Measurements from ENCODE around the gene ZNF273. TPM values are rescaled to one million over a fixed set of nuclear protein-coding genes. Genes with fewer than 3 reads are reported as not detected.

ZNF273 gene
- total and polyA plus RNA-seq, 4 donors: 3.0 to 15.7 (median 8.7) TPM

DNA sequence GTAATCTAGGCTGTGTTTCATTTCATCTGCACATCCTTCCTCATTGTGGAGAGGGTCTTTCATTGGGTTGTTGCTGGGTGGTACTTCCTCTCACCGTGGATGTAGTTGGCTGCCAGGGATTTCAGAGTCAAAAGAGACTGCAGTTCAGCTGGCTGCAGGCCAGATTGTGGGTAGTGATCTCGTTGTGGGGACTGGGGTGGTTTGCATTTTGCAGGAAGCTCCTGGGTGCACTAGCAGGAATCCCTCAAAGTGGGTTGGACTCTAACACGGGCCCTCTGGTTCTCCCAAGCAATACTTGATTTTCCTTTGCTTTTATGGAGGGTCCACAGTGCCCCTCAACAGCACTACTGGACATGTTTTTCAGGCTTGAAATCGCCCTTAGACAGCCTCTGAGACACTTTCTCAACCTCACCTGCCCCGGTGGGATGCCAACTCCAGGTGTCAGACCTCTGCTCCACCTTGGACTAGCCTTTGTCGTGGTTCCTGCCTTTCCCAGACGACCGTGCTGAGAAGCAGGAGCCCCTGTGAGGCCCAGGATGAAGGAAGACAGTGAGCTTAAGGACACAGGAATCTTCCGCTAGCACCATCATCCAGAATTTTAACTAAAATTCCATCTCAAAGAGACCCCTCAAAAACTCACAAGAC, 23.9 kb upstream of the ZNF273 start:
- no peak for DNase-seq

DNA sequence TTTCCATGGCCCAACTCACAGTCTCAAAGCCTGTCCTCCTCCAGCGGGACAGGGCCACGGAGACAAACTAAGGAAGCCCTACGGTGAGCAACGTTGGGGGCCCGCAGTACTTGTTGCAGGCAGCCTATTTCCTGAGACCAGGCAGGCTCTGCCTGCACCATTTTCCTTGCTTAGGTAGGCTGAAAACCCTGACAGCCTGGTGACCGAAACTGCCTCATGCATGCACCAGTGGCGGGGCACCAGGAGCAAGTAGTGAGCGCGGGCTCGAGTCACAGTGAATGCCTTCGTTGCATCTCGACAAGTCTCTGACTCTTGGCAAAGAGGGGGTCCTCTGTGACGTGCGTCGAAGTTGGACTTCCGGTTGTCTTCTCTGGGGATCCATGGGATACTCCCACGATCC, 23.3 kb upstream of the ZNF273 start:
- DNase-seq: no peak
- TF ChIP-seq, protein P1, sequence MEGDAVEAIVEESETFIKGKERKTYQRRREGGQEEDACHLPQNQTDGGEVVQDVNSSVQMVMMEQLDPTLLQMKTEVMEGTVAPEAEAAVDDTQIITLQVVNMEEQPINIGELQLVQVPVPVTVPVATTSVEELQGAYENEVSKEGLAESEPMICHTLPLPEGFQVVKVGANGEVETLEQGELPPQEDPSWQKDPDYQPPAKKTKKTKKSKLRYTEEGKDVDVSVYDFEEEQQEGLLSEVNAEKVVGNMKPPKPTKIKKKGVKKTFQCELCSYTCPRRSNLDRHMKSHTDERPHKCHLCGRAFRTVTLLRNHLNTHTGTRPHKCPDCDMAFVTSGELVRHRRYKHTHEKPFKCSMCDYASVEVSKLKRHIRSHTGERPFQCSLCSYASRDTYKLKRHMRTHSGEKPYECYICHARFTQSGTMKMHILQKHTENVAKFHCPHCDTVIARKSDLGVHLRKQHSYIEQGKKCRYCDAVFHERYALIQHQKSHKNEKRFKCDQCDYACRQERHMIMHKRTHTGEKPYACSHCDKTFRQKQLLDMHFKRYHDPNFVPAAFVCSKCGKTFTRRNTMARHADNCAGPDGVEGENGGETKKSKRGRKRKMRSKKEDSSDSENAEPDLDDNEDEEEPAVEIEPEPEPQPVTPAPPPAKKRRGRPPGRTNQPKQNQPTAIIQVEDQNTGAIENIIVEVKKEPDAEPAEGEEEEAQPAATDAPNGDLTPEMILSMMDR (IDR thresholded peaks at IDR 0.05; ENCODE audit: control extremely low read depth, extremely low read depth): no peak

More for the DNA sequence above, 23.9 kb upstream of the ZNF273 start:
- 69% methylated on average over 9 of the region's 9 CpGs for WGBS, 2 donors
- no peak overlapping the region for H3K4me3 ChIP-seq
- H3K9ac ChIP-seq (ENCODE audit: insufficient read depth in 1 of 2, low read length in 2 of 2): no peak overlapping the region
- peaks cover 0 to 3% (median 0%) of the 10 kb centered on the region in 3 donors for H3K27me3 ChIP-seq (ENCODE audit: control insufficient read depth in 3 of 3, insufficient read depth in 3 of 3, low read length in 2 of 3)
- TF ChIP-seq, protein P1 (IDR thresholded peaks at IDR 0.05; ENCODE audit: control extremely low read depth, extremely low read depth): no peak
- ATAC-seq (ENCODE audit: insufficient read depth, low FRiP score): no peak
- no peaks in the 10 kb centered on the region for H3K36me3 ChIP-seq (ENCODE audit: control insufficient read depth in 4 of 4, insufficient read depth in 4 of 4, low read length in 4 of 4)
- H3K27ac ChIP-seq (ENCODE audit: low read depth in 1 of 2, low read length in 1 of 2): no peak overlapping the region
- peaks cover 0 to 30% (median 0%) of the 10 kb centered on the region in 4 donors for H3K9me3 ChIP-seq (ENCODE audit: control insufficient read depth in 4 of 4, insufficient read depth in 3 of 4, low read length in 3 of 4)
- H3K4me1 ChIP-seq (ENCODE audit: control insufficient read depth in 5 of 5, insufficient read depth in 5 of 5, low read length in 5 of 5): peaks cover 0 to 6% (median 0%) of the 10 kb centered on the region in 5 donors

DNA sequence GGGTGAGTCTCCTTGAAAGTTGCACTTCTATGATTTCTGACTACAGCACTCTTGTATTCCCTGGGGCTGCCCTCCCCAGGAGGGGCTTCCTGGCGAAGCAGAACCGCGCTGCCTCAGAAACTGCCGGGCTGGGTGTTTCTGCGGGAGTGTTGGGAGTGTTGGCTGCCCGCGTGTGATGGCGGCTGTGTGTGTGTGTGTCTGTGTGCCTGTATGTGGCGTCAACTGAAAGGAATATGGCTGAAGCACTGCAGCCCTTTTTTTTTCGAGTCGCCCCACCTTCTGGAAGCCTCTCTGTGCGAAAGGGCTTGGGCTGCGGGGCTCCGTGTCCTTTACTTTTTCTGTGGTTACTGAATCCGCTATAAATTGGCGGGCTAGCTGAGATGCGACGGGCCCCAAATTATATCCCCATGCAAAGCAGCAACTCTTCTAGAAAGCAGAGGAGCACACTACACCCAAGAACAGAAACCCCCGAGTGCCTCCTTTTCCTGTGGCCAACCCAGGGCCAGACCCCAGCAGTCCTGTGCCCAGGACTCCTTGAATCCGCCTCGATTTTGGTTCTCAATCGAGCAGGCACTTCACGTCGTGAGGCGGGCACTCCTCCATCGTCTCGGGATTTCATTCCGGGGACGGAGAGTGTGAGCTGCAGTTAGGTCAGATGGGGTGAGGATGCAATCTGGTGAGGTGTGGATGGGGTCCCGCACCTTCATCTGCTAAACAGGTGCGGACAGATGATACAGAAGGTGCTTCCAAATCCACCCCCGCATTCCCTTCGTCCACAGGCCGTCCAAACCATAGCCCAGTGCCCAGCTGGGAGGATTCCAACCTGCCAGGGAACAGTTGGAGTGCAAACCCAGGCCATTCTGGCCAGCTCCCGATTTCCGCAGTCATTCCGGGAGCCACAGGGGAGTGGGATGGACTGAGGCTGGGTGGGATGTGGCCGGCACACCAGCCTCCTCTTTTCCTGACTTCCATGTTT, 22.5 kb upstream of the ZNF273 start:
- Histone ChIP-seq H3K9ac (ENCODE audit: insufficient read depth in 1 of 2, low read length in 2 of 2) (no peak overlapping the region), H3K4me3 (no peak overlapping the region), H3K27ac (ENCODE audit: low read depth in 1 of 2, low read length in 1 of 2) (no peak overlapping the region), H3K4me1 (ENCODE audit: control insufficient read depth in 5 of 5, insufficient read depth in 5 of 5, low read length in 5 of 5) (peaks cover 0 to 6% (median 0%) of the 10 kb centered on the region in 5 donors), H3K36me3 (ENCODE audit: control insufficient read depth in 4 of 4, insufficient read depth in 4 of 4, low read length in 4 of 4) (no peaks in the 10 kb centered on the region), H3K27me3 (ENCODE audit: control insufficient read depth in 3 of 3, insufficient read depth in 3 of 3, low read length in 2 of 3) (peaks cover 0 to 7% (median 0%) of the 10 kb centered on the region in 3 donors), H3K9me3 (ENCODE audit: control insufficient read depth in 4 of 4, insufficient read depth in 3 of 4, low read length in 3 of 4) (peaks cover 0 to 24% (median 0%) of the 10 kb centered on the region in 4 donors)
- TF ChIP-seq, protein P1 (IDR thresholded peaks at IDR 0.05; ENCODE audit: control extremely low read depth, extremely low read depth): no peak
- WGBS, 2 donors: 96 to 97% methylated on average over 38 of the region's 38 CpGs
- DNase-seq (no peak), ATAC-seq (ENCODE audit: insufficient read depth, low FRiP score) (no peak)

More for the DNA sequence above, 23.3 kb upstream of the ZNF273 start:
- H3K27me3 ChIP-seq (ENCODE audit: control insufficient read depth in 3 of 3, insufficient read depth in 3 of 3, low read length in 2 of 3): peaks cover 0 to 7% (median 0%) of the 10 kb centered on the region in 3 donors
- no peak overlapping the region for H3K27ac ChIP-seq (ENCODE audit: low read depth in 1 of 2, low read length in 1 of 2)
- peaks cover 0 to 6% (median 0%) of the 10 kb centered on the region in 5 donors for H3K4me1 ChIP-seq (ENCODE audit: control insufficient read depth in 5 of 5, insufficient read depth in 5 of 5, low read length in 5 of 5)
- 95 to 96% methylated on average over 17 of the region's 17 CpGs for WGBS, 2 donors
- ATAC-seq (ENCODE audit: insufficient read depth, low FRiP score): no peak
- peaks cover 0 to 26% (median 0%) of the 10 kb centered on the region in 4 donors for H3K9me3 ChIP-seq (ENCODE audit: control insufficient read depth in 4 of 4, insufficient read depth in 3 of 4, low read length in 3 of 4)
- no peak overlapping the region for H3K9ac ChIP-seq (ENCODE audit: insufficient read depth in 1 of 2, low read length in 2 of 2)
- H3K36me3 ChIP-seq (ENCODE audit: control insufficient read depth in 4 of 4, insufficient read depth in 4 of 4, low read length in 4 of 4): no peaks in the 10 kb centered on the region
- no peak overlapping the region for H3K4me3 ChIP-seq
